Measurements from ENCODE around the gene HES7. TPM values are rescaled to one million over a fixed set of nuclear protein-coding genes. Genes with fewer than 3 reads are reported as not detected.
A peak's percentile ranks its signal among the peaks of the same experiment; 100 is the strongest.

HES7 gene
- total RNA-seq, 1 experiment from 2014 or later, result 0.61 TPM

DNA sequence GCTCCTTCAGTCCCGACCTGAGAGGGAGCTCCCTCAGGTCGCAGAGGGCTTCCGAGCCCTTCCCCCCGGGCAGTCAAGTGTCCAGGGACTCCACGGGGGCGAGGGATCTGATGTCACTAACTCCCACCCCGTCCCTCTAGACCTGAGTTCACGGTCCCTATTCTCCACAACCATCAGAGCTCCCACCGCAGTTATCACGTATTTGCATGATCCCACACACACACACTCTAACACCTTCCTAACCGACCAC is 32.0 kb upstream of the HES7 start:
- RAD21 ChIA-PET (ENCODE audit: low non-redundant PET in 1 of 2, low total read pairs in 2 of 2, uncharacterized antibody in 2 of 2, unreplicated experiment in 2 of 2), result no interaction called here
- Histone ChIP-seq H3K9ac (ENCODE audit: low read length) (peak overlapping the region; percentile 99), H3K4me3 (replicated peaks in 1 of 2; ENCODE audit: low read depth in 1 of 2, low read length in 2 of 2) (peak overlapping the region; percentile 87 to 95), H2AFZ (ENCODE audit: low read depth, low read length, poor library complexity, severe bottlenecking) (no peak overlapping the region), H3K4me1 (ENCODE audit: control insufficient read depth in 1 of 2, insufficient read depth in 2 of 2, low read length in 2 of 2) (peaks cover 47 to 94% of the 10 kb centered on the region in 2 experiments), H3K9me2 (ENCODE audit: insufficient read depth) (no peaks in the 10 kb centered on the region), H3K36me3 (ENCODE audit: control insufficient read depth in 1 of 2, insufficient read depth in 2 of 2, low read length in 2 of 2) (peaks cover 4 to 10% of the 10 kb centered on the region in 2 experiments; a peak in 3 of 4 replicates), H3K4me2 (ENCODE audit: low read length) (peak overlapping the region; percentile 100), H3K27me3 (ENCODE audit: insufficient read depth, low read length) (no peaks in the 10 kb centered on the region), H3K79me2 (ENCODE audit: insufficient read depth, low read length) (peaks cover 60% of the 10 kb centered on the region), H4K20me1 (ENCODE audit: insufficient read depth) (no peaks in the 10 kb centered on the region), H3K27ac (ENCODE audit: low read depth, low read length) (peak overlapping the region; percentile 56), H3K9me3 (ENCODE audit: control insufficient read depth in 1 of 2, insufficient read depth in 1 of 2, low read depth in 1 of 2, low read length in 2 of 2) (no peaks in the 10 kb centered on the region)
- CTCF ChIA-PET, result interaction anchor here (1.0 to 1.2 kb wide), 2 partner anchors 17 kb away, joined by 3 to 4 read pairs; no protein-coding TSS in a partner anchor
- DNase-seq (ENCODE audit: low read depth, low spot score) (no peak), ATAC-seq (no peak; the same call in 1 of the 2 replicates)
- POLR2A ChIA-PET, result interaction anchor here (0.6 to 9.4 kb wide), 6 partner anchors 17 to 92 kb away, joined by 3 to 95 read pairs (median 4); partner anchors contain the start of genes ALOXE3 and CTC1
- no peak for TF ChIP-seq EZH2 (IDR thresholded peaks at IDR 0.05)
- TF ChIP-seq CEBPB (IDR thresholded peaks at IDR 0.05; ENCODE audit: low read depth), result no peak
- no peak for TF ChIP-seq POLR2A (IDR thresholded peaks at IDR 0.05; ENCODE audit: borderline replicate concordance, extremely low read depth, insufficient read depth, insufficient read length)
- no peak for TF ChIP-seq RAD21 (IDR thresholded peaks at IDR 0.05; ENCODE audit: low read depth)
- no peak for TF ChIP-seq CBX3 (IDR thresholded peaks at IDR 0.05; ENCODE audit: low read depth)
- no peak for TF ChIP-seq FOSL1 (IDR thresholded peaks at IDR 0.05; ENCODE audit: low read depth)
- no peak for TF ChIP-seq JUND (IDR thresholded peaks at IDR 0.05)
- no peak for TF ChIP-seq ELF1 (IDR thresholded peaks at IDR 0.05; ENCODE audit: borderline replicate concordance, low read depth)
- TF ChIP-seq, protein P1, sequence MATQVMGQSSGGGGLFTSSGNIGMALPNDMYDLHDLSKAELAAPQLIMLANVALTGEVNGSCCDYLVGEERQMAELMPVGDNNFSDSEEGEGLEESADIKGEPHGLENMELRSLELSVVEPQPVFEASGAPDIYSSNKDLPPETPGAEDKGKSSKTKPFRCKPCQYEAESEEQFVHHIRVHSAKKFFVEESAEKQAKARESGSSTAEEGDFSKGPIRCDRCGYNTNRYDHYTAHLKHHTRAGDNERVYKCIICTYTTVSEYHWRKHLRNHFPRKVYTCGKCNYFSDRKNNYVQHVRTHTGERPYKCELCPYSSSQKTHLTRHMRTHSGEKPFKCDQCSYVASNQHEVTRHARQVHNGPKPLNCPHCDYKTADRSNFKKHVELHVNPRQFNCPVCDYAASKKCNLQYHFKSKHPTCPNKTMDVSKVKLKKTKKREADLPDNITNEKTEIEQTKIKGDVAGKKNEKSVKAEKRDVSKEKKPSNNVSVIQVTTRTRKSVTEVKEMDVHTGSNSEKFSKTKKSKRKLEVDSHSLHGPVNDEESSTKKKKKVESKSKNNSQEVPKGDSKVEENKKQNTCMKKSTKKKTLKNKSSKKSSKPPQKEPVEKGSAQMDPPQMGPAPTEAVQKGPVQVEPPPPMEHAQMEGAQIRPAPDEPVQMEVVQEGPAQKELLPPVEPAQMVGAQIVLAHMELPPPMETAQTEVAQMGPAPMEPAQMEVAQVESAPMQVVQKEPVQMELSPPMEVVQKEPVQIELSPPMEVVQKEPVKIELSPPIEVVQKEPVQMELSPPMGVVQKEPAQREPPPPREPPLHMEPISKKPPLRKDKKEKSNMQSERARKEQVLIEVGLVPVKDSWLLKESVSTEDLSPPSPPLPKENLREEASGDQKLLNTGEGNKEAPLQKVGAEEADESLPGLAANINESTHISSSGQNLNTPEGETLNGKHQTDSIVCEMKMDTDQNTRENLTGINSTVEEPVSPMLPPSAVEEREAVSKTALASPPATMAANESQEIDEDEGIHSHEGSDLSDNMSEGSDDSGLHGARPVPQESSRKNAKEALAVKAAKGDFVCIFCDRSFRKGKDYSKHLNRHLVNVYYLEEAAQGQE (IDR thresholded peaks at IDR 0.05; ENCODE audit: low read depth), result no peak
- TF ChIP-seq, protein P2, sequence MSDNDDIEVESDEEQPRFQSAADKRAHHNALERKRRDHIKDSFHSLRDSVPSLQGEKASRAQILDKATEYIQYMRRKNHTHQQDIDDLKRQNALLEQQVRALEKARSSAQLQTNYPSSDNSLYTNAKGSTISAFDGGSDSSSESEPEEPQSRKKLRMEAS (IDR thresholded peaks at IDR 0.05), result no peak
- no peak for TF ChIP-seq EZH2phosphoT487 (IDR thresholded peaks at IDR 0.05; ENCODE audit: borderline replicate concordance)
- no peak for TF ChIP-seq YY1 (IDR thresholded peaks at IDR 0.05; ENCODE audit: extremely low read depth, insufficient replicate concordance, low read depth, low read length)
- no TSS peak for BruUV-seq (replicated peaks)
- intact Hi-C loops (cut with micrococcal nuclease), result loop anchor here (1.0 to 2.0 kb wide), 2 partner anchors 17 to 35 kb away; no protein-coding TSS in a partner anchor
